ENCODE results near the gene UTY. TPM values are rescaled to one million over a fixed set of nuclear protein-coding genes. Genes with fewer than 3 reads are reported as not detected.

UTY gene
- total and polyA plus RNA-seq, 12 donors: 0.04 to 56.7 (median 30.7) TPM; not detected in 6

- no peak overlapping the region for H3K27ac ChIP-seq
- intact Hi-C loops (cut with DNase I): no loop called here
- no peaks in the 10 kb centered on the region for H3K36me3 ChIP-seq (replicated peaks in 1 of 2)
- DNase-seq: no peak
- H3K27me3 ChIP-seq: no peaks in the 10 kb centered on the region
- no peaks in the 10 kb centered on the region for H3K9me3 ChIP-seq (replicated peaks in 1 of 3)
- no peaks in the 10 kb centered on the region for H3K4me1 ChIP-seq (replicated peaks in 1 of 2)
- TF ChIP-seq POLR2A (IDR thresholded peaks at IDR 0.05): no peak
- TF ChIP-seq CTCF (IDR thresholded peaks at IDR 0.05): no peak
- H3K4me3 ChIP-seq: no peak overlapping the region
Measured at GRCh38 chrY:13250421-13250820, 229.4 kb downstream of the UTY start.

GRCh38 chrY:13243716-13244115 is 236.1 kb downstream of the UTY start:
- no peaks in the 10 kb centered on the region for H3K4me1 ChIP-seq (replicated peaks in 1 of 2)
- TF ChIP-seq POLR2A (IDR thresholded peaks at IDR 0.05): no peak
- TF ChIP-seq CTCF (IDR thresholded peaks at IDR 0.05): no peak
- no peak overlapping the region for H3K4me3 ChIP-seq
- H3K9me3 ChIP-seq (replicated peaks in 1 of 3): no peaks in the 10 kb centered on the region
- H3K36me3 ChIP-seq (replicated peaks in 1 of 2): no peaks in the 10 kb centered on the region
- no peaks in the 10 kb centered on the region for H3K27me3 ChIP-seq
- intact Hi-C loops (cut with DNase I): no loop called here
- DNase-seq: no peak
- no peak overlapping the region for H3K27ac ChIP-seq
- WGBS, 4 donors: 45 to 58% methylated on average over 4 to 5 of the region's 5 CpGs; no CpG with 5 or more reads in 2 of the 4 donors

- no peak for TF ChIP-seq CTCF (IDR thresholded peaks at IDR 0.05)
- TF ChIP-seq POLR2A (IDR thresholded peaks at IDR 0.05): no peak
- WGBS, 4 donors: 66% methylated on average over 3 of the region's 3 CpGs; no CpG with 5 or more reads in 3 of the 4 donors
- H3K4me3 ChIP-seq: no peak overlapping the region
- intact Hi-C loops (cut with DNase I): no loop called here
- no peak overlapping the region for H3K27ac ChIP-seq
- DNase-seq: peak in 2 of 7 donors; percentile 56 to 62
- H3K9me3 ChIP-seq (replicated peaks in 1 of 3): no peaks in the 10 kb centered on the region
- H3K27me3 ChIP-seq: no peaks in the 10 kb centered on the region
- no peaks in the 10 kb centered on the region for H3K36me3 ChIP-seq (replicated peaks in 1 of 2)
- no peaks in the 10 kb centered on the region for H3K4me1 ChIP-seq (replicated peaks in 1 of 2)
Measured at GRCh38 chrY:13233901-13234300, 245.9 kb downstream of the UTY start.

- no peaks in the 10 kb centered on the region for H3K36me3 ChIP-seq (replicated peaks in 1 of 2)
- no peak overlapping the region for H3K4me3 ChIP-seq
- no peak for DNase-seq
- H3K27me3 ChIP-seq: no peaks in the 10 kb centered on the region
- intact Hi-C loops (cut with DNase I): no loop called here
- no peak overlapping the region for H3K27ac ChIP-seq
- no peak for TF ChIP-seq POLR2A (IDR thresholded peaks at IDR 0.05)
- no peak for TF ChIP-seq CTCF (IDR thresholded peaks at IDR 0.05)
- 44 to 80% methylated on average over 1 of the region's 1 CpG; no CpG with 5 or more reads in 2 of the 4 donors for WGBS, 4 donors
- H3K4me1 ChIP-seq (replicated peaks in 1 of 2): no peaks in the 10 kb centered on the region
- no peaks in the 10 kb centered on the region for H3K9me3 ChIP-seq (replicated peaks in 1 of 3)
Measured at GRCh38 chrY:13233118-13233517, 246.7 kb downstream of the UTY start.

All from adrenal gland (tissue), 12 donors.